H7 (cell line): Measurements from ENCODE around the gene SALL3. TPM values are rescaled to one million over a fixed set of nuclear protein-coding genes. Genes with fewer than 3 reads are reported as not detected.
A peak's percentile ranks its signal among the peaks of the same experiment; 100 is the strongest.

Source experiments
- DNase-seq: peaks from one replicate; pipeline ENCODE4 v3.0.0; 2012
- H3K27me3 ChIP-seq: 2 replicates; pipeline ENCODE4 v1.6.0; 2011; ENCODE audit warnings: mild to moderate bottlenecking, low read length; ENCODE audit not compliant: control insufficient read depth, insufficient read depth
- H3K36me3 ChIP-seq: replicated peaks from 2 replicates; pipeline ENCODE4 v1.5.1; 2011; ENCODE audit warnings: low read length; ENCODE audit not compliant: control insufficient read depth, insufficient read depth
- H3K4me3 ChIP-seq: 2 replicates; pipeline ENCODE4 v1.5.1; 2011; ENCODE audit warnings: low read depth, mild to moderate bottlenecking, control low read depth, low read length, moderate library complexity; ENCODE audit not compliant: insufficient read depth
- total RNA-seq: library from RNA; depleted of rRNA; stranded (reverse); fragments of >200 nt; shearing (Covaris generic); gene quantifications from 2 replicates; pipeline ENCODE4 v1.2.3, GENCODE V29; 2014

Gene SALL3
- total RNA-seq, 1 experiment from 2014 or later: 60.0 TPM

- H3K4me3 ChIP-seq: no peak overlapping the region
- peaks cover 54% of the 10 kb centered on the region for H3K27me3 ChIP-seq
- H3K36me3 ChIP-seq: no peaks in the 10 kb centered on the region
- no peak for DNase-seq
Observed at GRCh38 chr18:78971511-78972245, 7.9 kb upstream of the SALL3 start.

DNA sequence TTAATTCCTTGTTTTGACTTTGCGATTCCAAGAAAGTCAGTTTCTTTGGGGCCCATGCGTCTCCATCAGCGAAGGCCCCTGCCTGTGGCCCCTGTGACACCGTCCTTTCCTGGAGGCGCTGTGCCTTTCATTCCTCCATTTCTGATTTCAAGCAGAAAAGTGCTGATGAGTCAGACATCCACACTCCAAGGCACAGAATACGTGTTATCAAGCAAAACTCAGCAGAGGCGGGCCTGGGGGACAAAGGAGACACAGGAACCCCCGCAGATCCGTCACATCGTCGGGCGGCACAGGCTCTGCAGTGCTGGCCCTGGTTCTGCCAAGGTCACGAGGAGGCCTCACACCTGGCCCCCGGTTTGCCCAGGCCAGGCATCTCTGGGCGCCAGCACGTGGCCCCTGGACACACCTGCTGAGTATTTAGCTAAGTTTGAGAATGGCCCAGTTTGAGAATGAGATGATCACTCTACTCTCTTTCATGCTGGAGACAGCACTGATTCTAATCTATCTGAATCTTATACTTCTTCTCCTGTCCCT is 7.2 kb upstream of the SALL3 start:
- Histone ChIP-seq H3K36me3 (no peaks in the 10 kb centered on the region), H3K27me3 (peaks cover 61% of the 10 kb centered on the region), H3K4me3 (no peak overlapping the region)
- DNase-seq: peak; percentile 64

DNA sequence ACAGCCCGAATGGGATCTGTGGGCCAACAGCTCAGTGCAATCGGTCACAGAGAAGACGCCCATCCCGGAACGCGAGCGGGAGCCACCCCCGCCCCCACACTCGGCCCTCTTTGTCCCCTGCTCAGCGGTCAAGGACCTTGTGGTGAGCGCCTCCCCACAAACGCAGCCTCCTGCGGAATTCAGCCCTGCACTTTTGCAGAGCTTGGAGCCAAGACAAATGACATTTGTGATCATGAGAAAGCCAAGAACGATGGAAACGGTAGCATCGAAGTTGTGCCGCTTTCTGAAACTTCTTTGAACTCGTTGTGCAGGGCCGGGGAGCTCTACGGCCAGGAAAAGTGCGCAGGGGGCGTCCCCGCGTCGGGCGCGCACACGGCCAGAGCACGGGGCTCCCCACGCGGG is 6.7 kb upstream of the SALL3 start:
- DNase-seq: peak; percentile 75
- Histone ChIP-seq H3K27me3 (peaks cover 66% of the 10 kb centered on the region), H3K4me3 (peak overlapping the region; percentile 51), H3K36me3 (no peaks in the 10 kb centered on the region)

GRCh38 chr18:78973357-78974083 is 6.1 kb upstream of the SALL3 start:
- Histone ChIP-seq H3K4me3 (peak overlapping the region; percentile 51), H3K36me3 (no peaks in the 10 kb centered on the region), H3K27me3 (peaks cover 72% of the 10 kb centered on the region)
- peak; percentile 78 for DNase-seq

DNA sequence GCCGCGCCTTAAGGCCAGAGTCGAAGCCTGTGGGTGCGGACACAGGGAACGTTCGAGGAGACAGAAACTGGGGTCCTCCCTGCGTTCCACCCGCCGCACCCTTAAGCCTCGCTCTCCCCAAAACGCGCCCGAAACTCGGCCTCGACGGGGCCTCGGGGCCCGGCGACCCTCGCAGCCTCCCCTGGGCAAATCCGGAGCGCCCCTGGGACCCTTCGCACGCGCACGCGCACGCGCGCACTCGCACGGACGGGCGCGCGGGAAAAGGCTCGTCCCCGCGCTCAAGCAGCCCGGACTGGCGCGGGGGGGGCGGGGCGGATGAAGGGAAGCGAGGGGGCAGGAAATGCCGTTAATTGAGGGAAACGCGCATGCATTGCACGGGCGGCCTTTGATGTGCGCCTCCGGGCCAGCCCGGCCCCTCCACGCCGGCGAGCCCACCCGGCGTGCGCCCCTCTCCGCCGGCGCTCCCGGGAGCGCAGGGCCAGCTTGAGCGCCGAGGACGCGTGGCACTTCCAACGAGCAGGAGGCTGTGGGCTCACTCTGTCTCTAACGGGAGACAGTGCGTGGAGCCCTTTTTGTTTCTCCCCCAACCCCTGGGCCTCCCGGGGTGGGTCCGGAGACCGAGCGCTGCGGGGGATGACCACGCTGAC is 5.4 kb upstream of the SALL3 start:
- Histone ChIP-seq H3K4me3 (peak overlapping the region; percentile 51), H3K27me3 (peaks cover 75% of the 10 kb centered on the region), H3K36me3 (no peaks in the 10 kb centered on the region)
- peak; percentile 91 for DNase-seq

DNA sequence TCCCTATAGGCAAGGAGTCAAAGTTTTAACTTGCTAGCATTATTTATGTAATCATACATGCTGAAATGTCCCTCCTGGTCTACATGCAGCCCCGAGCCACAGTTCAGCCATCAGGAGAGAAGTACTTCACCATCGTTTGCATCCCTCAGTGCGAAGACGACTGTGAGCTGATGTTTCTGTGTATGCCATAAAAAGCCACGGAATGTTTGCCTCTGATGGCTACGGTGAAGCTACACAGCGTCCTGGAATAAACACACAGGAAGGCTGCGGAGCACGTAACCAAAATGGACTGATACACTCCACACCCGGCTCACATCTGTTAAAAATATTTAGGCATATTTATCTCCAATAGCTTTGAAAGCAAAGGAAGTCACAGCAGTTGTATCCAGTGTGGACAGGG is 4.3 kb upstream of the SALL3 start:
- Histone ChIP-seq H3K36me3 (no peaks in the 10 kb centered on the region), H3K27me3 (peaks cover 75% of the 10 kb centered on the region), H3K4me3 (no peak overlapping the region)
- peak; percentile 46 for DNase-seq

- Histone ChIP-seq H3K36me3 (no peaks in the 10 kb centered on the region), H3K4me3 (no peak overlapping the region), H3K27me3 (peaks cover 77% of the 10 kb centered on the region)
- no peak for DNase-seq
Observed at GRCh38 chr18:78975699-78976335, 3.8 kb upstream of the SALL3 start.

GRCh38 chr18:78976765-78977636 is 2.6 kb upstream of the SALL3 start:
- no peak for DNase-seq

DNA sequence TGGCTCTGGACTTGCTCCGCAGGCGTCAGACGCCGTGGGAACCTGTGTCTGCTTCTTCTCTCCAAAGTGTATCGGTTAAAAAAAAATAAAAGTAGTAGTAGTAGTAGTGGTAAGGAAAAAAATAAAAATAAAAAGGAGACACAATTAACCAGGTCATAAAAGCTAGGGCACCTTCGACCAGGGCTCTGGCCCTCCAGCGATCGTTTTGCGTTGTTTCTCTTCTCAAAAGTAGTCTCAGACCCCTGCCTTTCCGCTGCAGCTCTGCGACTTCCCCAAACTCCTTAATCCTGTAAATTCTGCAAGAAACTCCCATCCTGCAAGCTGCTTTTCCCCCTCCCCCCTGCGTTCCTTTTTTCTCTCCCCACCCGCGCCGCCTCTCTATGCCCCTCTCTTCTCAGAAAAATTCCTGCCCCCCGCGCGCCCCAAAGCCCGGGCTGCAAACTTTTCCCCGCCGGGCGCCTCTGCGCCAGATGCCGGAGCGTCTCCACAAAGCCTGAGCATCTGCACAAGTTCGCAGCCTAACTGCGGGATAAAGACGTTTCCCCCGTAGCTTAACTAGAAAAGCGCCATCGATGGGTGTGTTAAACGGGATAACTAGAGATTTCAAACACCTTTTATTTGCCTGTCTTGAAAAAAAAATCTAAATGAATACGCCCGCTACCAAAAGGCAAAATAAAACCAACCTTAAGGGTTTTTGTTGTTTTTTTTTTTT is 1.8 kb upstream of the SALL3 start:
- DNase-seq: peak; percentile 87
- peak overlapping the region; percentile 53 for H3K4me3 ChIP-seq
- H3K27me3 ChIP-seq: peaks cover 67% of the 10 kb centered on the region
- no peaks in the 10 kb centered on the region for H3K36me3 ChIP-seq

More at GRCh38 chr18:78976765-78977636, 2.6 kb upstream of the SALL3 start:
- H3K4me3 ChIP-seq: peak overlapping the region; percentile 53; the same call in 1 of the 2 replicates
- no peaks in the 10 kb centered on the region for H3K36me3 ChIP-seq
- H3K27me3 ChIP-seq: peaks cover 75% of the 10 kb centered on the region

DNA sequence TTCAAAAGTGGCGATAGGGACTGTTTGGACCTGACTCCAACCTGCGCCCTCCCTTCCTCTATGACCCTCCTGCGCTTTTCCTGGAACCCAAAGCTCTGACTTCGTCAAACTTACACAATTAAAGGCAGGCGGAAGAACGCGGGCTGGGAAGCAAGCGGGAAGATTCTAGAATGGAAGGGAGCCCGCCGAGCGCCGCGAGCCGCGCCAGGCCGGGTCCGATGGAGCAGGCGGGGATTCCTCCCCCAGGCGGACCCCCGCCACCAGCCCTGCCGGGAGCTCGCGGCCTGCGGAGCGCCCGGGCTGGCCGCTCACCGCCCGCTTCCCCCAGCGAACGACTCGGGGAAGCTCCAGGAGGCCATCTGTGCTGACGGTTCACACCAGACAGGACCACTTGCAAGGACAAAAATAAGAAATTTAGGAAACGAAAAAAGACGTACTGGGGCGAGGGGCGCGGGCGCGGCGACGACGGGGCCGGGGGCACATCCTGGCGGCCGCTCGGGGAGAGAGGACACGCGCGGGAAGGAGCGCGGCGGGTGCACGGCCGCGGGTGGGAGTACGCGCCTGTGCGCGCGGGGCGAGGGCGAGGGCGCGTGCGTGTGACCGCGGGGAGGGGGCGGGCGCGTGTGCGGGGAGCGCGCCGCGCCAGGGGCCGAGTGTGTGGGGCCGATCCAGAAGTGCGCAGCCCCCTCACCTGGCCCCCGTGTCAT is 1.1 kb upstream of the SALL3 start:
- DNase-seq: peak; percentile 87
- peak overlapping the region; percentile 53 for H3K4me3 ChIP-seq
- H3K36me3 ChIP-seq: no peaks in the 10 kb centered on the region
- H3K27me3 ChIP-seq: peaks cover 60% of the 10 kb centered on the region

- H3K27me3 ChIP-seq: peaks cover 53% of the 10 kb centered on the region
- H3K36me3 ChIP-seq: no peaks in the 10 kb centered on the region
- peak overlapping the region; percentile 53 for H3K4me3 ChIP-seq
- peak; percentile 96 for DNase-seq
Observed at GRCh38 chr18:78979056-78979729, 425 bp upstream of the SALL3 start.

DNA sequence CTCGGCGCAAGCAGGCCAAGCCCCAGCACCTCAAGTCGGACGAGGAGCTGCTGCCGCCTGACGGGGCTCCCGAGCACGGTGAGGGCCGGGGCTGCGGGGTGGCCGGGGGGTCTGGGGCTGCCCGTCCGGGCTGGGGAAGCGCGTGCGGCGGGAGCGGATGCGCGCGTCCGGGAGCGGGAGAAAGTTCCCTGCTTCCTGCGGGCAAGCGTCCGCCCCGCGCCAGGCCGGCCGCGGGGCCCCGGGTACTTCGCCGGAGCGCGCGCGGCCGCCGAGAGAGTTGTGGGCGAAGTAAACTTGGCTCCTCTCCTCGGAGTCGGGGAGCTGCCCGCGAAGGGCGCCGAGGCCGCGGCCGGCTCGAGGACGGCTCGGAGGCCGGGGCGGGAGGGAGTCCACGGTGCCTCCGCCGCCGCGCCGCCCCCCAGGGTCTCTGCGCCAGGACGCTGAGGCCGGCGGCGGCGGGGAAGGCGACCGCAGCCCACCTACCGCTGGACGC is 707 bp downstream of the SALL3 start:
- H3K27me3 ChIP-seq: peaks cover 44% of the 10 kb centered on the region
- no peaks in the 10 kb centered on the region for H3K36me3 ChIP-seq
- peak; percentile 87 for DNase-seq
- peak overlapping the region; percentile 89 for H3K4me3 ChIP-seq
